ENCODE data around the gene MERTK.

DNA sequence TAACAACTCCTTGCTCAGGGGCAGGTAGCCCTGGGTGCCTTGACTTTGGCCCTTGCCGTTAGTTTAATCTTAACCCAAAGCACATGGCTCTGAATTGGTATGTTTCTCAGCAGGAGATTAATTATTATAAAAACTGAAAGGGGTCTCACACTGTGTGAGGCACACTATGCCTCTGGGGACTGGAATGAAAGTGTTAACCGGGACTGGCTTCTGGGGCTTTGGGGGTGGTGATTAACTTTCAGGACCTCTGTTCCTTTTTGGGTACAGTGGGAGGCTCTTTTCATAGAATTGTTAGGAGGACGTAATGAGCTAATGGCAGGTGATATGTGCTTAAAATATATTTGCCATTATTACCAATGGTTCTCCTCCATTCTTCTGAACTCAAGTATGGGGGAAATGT, 5.1 kb downstream of the MERTK start:
- TF ChIP-seq, protein P1, sequence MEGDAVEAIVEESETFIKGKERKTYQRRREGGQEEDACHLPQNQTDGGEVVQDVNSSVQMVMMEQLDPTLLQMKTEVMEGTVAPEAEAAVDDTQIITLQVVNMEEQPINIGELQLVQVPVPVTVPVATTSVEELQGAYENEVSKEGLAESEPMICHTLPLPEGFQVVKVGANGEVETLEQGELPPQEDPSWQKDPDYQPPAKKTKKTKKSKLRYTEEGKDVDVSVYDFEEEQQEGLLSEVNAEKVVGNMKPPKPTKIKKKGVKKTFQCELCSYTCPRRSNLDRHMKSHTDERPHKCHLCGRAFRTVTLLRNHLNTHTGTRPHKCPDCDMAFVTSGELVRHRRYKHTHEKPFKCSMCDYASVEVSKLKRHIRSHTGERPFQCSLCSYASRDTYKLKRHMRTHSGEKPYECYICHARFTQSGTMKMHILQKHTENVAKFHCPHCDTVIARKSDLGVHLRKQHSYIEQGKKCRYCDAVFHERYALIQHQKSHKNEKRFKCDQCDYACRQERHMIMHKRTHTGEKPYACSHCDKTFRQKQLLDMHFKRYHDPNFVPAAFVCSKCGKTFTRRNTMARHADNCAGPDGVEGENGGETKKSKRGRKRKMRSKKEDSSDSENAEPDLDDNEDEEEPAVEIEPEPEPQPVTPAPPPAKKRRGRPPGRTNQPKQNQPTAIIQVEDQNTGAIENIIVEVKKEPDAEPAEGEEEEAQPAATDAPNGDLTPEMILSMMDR (IDR thresholded peaks at IDR 0.05) = no peak
- TF ChIP-seq POLR2A (IDR thresholded peaks at IDR 0.05) (no peak), POLR2AphosphoS5 (IDR thresholded peaks at IDR 0.05) (no peak), EP300 (IDR thresholded peaks at IDR 0.05) (no peak)

Data from gastroesophageal sphincter (tissue), 3 donors.